Activated naive CD8-positive, alpha-beta T cell treated with anti-CD3 and anti-CD28 coated beads, Interleukin-2, amount 50 U/mL, for 16 hours (primary cell): ENCODE data around the gene RAC2.
"Not testable (repeated sequence)": the region's sequence is repeated elsewhere in the genome, so short reads cannot be mapped to it uniquely, and the experiment has no call there.

Source experiments
- DNase-seq: peaks from one replicate; pipeline ENCODE4 v3.0.0-alpha.2; 2020; ENCODE audit warnings: low read depth, low spot score

Gene RAC2

DNA sequence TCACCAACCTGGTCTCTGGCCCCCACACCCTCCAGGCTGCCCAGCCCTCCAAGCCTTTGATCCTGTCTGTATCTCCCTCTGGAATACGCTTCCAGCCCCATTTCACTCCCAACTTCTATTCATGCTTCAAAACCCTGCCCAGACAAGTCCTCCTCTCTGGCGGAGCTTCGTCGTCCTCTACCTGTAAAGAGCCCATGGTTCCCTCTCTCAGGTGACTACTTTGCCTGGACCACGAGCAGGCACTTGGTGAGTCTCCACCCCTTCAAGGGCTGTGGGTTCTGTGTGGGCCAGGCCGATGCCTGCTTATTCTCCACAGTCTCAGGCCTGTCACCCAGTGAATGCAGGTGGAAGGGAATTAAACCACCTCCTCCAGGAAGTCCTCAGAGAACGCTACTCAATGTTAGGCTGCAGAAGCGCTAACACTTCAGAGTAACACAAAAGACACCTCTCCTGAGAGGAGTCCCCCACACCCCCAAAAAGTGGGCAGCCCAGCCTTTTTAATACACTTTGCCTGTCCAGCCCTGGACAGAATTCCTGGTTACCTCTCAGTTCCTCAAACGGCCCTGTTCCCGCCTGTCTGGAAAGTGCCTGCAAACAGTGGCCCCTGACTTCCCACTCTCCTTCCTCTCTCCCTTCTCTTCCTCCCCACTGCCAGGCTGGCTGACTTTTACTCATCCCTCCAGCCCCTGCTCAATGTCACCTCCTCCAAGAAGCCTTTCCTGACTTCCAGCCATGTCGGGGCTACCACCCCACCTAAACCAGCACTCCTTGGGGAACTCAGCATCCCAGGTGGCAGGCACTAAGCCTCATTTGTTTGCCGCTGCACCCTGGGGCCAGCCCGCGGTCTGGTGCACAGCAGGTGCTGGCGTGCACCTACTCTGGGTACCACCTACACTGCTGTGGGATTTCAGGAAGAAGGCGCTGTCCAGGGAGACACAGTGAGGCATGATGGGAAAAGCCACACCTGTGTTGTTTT lies 9.0 kb downstream of the RAC2 start:
- no peak for DNase-seq

DNA sequence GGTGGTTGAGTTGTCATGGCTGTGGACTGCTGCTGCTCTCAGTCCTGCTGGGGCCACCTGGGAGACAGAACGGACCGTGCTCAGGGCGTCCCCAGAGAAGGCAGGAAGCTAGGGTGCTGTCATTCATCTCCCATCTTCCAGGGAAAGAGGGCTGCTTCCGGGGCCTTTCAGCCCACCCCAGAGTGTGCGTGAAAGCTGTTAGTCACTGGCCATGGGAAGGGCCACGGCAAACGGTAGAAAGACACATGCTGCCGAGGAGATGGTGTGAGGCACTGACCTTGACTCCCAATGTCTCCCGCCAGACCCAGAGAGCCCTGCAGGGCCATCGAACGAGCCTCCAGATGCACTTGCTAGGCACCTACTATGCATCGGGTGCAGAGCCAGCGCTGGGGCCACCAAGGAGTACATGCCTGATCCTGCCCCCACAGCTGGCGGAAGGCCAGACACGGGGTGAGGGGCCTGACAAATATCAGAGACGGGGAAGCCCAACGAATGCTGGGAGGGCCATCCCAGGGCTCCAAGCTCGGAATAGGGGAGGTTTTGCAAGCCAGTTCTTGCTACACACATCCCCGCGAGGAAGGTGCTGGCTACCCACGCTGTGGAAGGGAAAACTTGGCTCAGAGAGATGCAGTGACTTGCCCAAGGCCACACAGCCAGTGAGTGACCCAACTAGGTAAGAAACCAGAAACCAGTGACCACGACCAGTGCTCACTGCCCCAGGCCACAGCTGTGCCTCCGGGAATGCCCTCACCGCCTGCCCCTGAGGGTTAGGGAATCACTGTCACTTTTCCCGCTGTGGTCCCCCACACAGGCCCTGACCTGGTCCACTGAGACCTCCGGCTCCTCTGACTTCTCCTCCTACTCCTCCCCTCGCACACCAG lies 10.1 kb downstream of the RAC2 start:
- no peak for DNase-seq

DNA sequence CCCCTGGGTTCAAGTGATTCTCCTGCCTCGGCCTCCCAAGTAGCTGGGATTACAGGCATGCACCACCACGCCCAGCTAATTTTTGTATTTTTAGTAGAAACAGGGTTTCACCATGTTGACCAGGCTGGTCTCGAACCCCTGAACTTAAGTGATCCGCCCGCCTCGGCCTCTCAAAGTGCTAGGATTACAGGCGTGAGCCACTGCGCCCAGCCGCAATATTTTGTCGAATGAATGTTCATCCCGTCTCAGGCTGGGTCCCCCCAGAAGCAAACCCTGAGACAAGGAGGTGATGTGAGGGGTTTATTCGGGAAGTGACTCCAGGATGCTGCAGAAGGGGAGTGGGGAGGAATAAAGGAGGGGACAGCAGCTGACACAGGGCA lies 10.7 kb downstream of the RAC2 start:
- not testable (repeated sequence) for DNase-seq

DNA sequence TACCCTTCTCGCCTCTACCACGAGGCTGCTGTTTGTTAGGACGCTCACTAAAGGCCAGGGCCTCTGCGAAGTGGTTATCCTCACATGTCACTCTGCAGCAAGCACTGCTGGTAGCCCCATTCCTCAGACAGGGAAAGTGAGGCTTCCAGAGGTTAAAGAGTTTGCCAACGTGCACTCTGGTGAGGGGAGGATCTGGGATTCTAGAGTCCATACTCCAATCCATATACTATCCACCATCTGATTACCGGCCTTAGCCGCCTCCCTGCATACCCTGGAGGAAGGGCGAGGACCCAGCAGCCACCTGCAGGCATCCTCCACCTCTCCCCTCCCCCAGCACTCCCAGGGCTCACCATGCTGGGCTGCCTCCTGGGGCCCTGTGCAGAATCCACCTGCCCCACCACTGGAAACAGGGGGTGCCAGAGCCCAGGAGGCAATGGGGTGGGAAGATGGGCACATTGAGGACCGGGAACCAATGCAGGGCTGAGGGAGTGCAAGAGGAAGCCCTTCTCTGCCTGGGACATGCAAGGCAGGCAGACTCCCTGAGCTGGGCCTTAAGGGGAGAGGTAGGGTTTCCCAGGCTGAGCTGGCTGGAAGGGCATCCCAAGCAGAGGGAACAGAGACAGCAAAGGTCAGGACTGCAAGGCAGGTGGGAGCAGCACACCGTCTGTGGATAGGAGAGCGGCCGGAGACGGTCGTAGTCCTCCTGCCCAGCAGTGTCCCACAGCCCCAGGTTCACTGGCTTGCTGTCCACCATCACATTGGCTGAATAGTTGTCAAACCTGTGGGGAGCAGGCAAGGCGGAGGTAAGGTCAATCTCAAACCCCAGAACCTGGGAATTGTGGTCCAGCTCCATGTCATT lies 11.7 kb downstream of the RAC2 start:
- no peak for DNase-seq

DNA sequence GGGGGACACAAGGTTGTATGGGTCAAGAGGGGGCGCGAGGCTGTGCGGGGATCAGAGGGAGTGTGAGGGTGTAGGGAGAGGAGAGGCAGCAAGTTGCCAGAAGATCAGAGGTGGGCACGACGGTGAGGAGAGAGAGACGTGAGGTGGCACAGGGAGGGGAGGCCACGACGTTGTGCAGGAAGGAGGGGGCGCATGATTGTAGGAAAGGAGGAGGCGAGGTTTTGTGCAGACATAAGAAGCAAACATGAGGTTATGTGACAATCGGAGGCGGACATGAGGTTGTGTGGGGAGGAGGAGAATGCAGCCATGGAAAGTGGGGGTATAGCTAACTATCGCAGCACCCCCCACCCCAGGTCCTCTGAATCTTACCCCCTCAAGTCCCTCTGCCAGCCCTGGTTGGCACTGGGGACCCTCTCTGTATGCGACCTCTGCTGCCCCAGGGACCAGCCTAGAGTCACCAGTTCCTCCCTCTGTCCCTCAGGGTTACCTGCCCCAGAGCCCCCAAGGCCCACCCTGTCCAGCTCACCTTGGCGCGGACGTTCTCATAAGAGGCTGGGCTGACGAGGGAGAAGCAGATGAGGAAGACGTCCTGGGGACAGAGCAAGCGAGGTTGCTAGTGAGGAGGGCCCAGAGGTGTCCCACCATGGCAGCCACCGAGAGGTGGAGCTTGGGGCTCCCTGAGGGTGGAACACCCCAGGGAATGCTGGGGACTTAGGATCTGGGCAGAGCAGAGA lies 12.5 kb downstream of the RAC2 start:
- no peak for DNase-seq

DNA sequence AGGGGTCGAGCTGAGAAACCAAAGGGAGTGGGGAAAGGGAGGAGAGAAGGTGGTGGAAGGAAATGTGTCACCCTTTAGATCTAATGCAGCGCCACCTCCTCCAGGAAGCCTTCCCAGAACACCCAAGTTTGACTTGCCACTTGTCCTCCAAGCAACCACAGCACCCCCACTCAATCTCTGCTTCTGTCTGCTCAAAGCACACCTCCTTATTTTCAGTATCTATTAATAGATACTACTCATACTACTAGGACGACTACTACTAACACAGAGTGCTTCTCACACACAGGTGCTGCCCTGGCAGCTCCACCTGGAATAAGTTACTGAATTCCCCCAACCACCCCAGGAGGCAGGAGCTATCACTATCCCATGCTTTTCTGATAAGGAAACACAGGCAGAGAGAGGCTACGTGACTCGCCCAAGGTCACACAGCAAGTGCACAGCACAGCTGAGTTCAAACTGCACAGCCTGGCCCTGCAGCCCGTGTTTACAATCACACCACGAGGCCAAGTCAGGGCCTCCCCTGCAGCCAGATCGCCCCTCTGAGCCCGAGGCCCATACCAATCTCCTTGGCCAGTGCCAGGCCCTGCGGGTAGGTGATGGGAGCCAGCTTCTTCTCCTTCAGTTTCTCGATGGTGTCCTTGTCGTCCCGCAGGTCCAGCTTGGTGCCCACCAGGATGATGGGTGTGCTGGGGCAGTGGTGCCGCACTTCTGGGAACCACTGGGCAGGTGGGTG lies 13.2 kb downstream of the RAC2 start:
- peak; percentile 58 for DNase-seq

DNA sequence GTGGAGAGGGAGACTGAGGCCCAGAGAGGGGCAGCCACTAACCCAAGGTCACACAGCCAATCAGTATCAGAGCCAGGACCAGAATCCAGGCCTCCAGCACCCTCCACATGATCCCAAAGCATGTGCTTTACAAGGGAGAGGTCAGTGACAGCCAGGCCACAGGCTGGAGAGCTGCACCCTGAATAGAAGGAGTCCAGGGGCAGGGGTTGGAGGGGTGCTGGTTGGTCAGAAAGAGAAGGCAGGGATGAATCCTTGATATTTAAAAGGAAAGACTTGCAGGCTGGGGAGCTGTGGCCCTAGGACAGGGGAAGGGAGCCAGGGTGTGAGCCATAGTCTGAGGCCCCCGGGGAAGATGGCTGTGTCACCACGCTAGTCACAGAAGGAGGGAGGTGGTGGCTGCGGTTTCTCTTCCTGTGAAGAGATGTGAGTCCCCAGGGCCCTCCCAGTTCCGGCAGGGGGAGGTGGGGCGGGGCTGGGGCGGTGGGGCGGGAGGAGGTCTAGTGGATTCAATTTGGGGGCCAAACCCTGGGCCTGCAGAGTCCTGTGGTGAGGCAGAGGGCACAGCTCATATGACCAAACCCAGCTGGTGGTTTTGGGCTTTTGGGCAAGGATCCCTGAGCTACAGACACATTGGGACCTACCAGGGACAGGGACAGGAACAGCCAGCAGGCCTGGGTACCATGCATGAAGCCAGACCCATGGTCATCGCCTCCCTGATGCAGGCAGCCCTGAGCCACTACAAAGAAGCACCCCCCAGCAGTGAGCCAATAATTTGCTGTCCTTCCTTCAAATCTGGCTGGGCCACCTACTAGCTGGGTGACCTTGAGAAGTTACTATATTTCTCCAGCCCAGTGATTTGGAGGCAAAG lies 14.0 kb downstream of the RAC2 start:
- peak; percentile 76 for DNase-seq

DNA sequence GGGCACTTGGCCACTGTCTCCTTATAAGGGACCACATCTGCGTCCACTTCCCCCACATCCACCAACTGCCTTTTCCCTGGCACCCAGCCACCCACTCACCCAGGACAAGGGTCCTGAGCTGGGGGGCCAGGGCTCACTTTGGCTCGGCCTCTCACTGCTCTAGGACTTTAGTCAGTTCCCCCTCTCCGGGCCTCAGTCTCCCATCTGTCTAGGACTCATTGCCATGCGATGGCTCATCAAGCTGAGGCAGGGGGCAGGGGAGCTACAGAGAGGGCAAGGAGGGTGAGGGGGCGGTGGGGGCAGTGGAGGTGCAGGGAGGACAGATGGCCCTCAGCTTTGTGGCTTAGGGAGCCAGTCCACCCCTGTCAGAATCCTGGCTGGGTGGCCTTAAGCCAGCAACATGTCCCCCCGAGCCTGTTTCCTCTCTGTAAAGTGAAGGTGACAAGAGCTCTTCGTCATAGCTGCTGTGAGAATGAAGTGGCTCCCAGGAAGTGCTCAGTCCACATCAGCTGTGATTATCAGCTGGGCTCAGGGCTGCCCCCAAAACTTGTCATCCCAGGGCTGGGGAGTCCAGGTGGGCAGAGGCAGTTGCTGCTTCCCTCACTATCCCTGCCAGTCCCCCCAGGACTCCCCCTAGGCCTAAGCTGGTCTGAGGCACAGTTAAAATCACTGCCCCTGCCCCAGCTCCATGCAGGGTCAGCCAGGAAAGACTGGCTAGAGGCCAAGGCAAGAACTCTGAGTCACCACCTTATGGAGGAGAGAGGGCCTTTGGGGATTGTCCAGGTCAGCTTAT lies 14.9 kb downstream of the RAC2 start:
- no peak for DNase-seq

DNA sequence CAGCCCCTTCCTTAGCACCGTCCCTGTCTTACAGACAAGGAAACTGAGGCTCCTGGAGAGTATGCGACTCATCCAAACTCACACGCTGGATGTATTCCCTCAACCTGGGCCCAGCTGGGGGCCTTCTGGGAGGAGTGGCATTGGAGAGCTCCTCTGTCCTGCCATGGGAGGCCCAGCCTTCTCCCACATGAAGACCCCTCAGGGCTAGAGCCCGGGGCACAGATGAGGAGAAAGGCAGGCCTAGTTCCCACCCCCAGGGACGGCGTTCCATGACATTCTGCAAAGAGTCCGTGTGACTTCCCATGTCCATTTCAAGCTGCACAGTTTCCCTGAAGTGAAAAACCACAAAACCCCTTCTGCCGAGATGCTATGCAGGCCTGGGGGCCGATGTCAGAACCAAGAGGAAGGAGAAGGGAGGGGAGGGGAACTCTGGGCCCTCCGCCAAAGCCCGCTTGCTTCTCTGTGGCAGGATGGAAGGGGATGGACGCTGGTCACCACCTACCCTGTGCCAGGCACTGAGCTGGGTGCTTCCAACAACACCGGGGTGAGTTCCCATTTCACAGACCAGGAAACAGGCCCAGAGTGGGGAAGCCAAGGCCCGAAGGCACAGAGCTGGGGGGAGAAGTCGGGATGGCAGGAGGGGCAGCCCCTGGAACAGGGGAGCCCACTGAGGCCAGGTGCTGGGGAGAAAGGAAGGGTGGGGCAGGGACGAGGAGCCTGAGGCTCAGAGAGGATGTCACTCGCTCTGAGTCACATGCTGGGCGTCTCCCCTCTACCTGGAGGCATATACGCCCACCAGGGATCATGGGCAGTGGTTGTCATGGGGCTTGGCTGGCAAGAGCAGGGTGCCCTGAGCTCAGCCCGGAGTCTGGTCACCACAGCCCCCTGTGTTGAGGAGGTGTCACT lies 15.7 kb downstream of the RAC2 start:
- no peak for DNase-seq

DNA sequence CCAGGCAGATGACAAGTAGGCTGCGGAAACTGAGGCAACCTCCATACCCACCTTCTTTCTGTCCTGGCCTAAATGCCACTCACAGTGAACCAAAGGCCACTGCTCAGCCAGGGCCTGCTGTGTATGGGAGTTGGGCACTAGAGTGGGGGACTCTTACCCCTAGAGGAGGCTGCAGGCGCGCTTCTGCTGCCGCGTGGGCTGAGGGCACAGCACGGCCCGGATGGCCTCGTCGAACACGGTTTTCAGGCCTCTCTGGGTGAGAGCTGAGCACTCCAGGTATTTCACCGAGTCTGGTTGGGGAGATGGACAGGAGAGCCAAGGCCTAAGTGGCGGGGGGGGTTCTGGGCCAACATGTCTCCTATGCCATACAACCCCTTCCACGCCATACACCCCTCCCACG lies 17.6 kb downstream of the RAC2 start:
- no peak for DNase-seq

DNA sequence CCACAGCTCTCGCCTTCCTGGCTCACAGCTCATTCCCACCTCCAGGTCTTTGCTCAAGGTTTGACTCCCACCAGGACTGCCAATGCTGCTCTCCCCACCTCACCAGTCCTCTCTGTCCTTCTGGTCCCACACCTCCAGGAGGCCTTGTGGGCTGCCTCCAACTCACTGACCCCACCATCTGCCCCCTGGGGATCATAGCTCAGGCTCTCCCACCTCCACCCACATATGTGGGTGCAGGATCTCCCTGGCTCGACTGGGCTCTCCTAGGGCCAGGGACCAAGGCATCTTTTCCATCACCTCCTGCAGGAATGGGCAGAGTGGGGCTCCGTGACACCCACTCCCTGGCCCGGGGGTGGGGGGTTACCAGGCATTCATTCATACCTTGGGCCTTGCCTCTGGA lies 18.0 kb downstream of the RAC2 start:
- no peak for DNase-seq

DNA sequence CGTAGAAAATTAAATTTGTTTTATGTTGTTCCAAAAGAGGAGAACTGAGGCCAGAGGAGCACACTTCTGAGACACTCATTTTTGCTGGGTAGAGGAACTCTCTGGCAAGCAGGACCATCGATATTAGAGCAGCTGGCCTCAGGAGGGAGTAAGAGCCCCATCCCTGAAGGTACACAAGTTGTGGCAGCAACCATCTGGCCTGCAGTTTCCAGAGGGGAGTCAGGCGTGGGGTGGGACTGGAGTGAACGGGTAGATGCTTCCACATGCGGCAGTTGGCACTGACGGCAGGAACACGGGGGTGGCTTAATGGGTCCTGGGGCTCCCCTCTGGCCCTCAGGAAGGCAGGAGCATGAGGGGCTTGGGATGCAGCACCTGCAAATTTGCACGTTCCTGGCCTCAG lies 18.6 kb downstream of the RAC2 start:
- no peak for DNase-seq

DNA sequence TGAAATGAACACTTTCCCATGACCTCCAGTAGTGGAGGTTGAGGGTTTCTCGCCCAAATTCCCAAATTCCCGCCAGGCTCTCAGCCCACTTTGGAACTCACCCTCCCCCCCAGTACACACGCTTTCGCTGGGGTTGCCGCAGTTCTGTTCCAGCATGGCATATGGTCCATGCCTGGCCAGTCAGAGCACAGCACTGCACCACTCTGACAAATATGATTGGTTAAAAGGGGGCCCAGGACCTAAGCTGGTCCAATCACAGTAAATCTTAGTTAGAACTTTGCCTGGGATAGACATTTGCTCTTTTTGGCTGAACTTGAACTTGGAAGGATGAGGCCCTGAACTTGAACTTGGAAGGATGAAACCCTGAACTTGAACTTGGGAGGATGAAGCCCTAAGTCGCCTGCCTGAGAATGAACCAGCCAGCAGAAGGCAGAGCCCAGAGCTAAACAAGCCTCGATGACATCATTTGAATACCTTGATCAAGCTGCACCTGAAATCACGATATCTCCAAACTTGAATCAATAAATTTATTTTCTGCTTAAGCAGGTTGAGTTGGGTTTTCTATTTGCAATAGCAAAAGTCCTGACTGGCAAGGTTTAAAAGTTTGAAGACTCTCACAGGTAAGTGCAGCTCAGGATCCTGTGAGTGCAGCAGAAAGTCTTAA lies 19.2 kb downstream of the RAC2 start:
- no peak for DNase-seq

DNA sequence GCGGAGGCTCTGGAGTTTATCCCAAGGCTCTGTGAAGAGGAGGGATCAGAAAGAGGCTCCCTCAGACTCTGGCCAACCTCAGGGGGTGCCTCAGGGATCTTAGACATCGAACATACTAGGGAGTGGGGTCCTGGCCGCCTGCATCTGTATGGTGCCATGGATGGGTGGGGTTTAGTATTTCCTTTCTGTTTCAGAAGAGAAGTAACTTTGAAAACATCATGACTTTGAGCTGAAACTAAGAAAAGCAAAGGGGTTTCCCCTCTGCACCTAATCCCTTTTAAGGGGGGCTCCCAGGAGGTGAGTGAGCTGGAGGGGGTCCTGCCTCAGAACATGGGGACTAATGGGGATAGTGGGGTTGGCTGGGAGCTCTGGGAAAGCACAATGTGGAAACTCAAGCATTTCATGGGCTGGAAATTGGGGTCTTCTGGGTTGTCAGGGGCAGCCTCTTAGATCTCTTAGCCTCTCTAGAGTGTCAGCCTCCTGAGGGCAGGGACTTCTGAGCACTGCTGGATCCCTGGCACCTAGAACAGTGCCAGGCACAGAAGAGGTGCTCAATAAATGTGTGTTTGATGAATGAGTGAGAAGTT lies 20.0 kb downstream of the RAC2 start:
- no peak for DNase-seq

DNA sequence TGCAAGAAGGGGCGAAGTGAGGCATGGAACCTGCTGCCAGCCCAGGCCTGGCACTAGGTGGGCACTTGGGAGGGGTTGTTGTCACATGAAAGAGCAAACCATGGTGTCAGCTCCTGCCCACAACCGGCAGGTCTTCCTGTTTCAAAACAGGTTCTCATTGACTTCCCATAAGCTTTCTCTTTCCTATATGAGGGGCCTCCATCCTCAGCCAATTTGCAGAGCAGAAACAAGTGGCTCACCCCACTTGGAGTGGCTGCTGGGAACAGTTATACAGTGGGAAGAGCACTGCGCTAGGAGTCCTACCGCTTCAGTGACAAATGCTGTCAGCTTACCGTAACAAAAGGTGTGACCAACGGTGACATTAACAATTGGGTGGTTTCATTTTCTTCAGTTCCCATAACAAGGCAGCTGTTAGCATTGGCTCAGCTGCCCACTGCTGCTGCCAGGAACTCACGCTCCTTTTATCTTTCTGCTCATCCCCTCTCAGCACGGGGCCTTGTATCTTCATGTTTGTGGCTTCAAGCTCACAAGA lies 21.6 kb downstream of the RAC2 start:
- no peak for DNase-seq
